LHCN-M2 (cell line): ENCODE data around the gene UQCRC1. TPM values are rescaled to one million over a fixed set of nuclear protein-coding genes. Genes with fewer than 3 reads are reported as not detected.

ENCODE experiments used
- DNase-seq: peaks from one replicate; pipeline ENCODE4 v3.0.0-alpha.2; 2012; ENCODE audit warnings: low read depth
- total RNA-seq: library from RNA; depleted of rRNA; stranded (reverse); fragments of >200 nt; gene quantifications from 2 replicates; pipeline ENCODE4 v1.2.3, GENCODE V29; 2014

The UQCRC1 gene
- total RNA-seq, 1 experiment from 2014 or later, result 368 TPM

GRCh38 chr3:48633743-48634142 lies 24.3 kb upstream of the UQCRC1 start:
- DNase-seq, result no peak

GRCh38 chr3:48633256-48633655 lies 23.8 kb upstream of the UQCRC1 start:
- DNase-seq, result no peak

DNA sequence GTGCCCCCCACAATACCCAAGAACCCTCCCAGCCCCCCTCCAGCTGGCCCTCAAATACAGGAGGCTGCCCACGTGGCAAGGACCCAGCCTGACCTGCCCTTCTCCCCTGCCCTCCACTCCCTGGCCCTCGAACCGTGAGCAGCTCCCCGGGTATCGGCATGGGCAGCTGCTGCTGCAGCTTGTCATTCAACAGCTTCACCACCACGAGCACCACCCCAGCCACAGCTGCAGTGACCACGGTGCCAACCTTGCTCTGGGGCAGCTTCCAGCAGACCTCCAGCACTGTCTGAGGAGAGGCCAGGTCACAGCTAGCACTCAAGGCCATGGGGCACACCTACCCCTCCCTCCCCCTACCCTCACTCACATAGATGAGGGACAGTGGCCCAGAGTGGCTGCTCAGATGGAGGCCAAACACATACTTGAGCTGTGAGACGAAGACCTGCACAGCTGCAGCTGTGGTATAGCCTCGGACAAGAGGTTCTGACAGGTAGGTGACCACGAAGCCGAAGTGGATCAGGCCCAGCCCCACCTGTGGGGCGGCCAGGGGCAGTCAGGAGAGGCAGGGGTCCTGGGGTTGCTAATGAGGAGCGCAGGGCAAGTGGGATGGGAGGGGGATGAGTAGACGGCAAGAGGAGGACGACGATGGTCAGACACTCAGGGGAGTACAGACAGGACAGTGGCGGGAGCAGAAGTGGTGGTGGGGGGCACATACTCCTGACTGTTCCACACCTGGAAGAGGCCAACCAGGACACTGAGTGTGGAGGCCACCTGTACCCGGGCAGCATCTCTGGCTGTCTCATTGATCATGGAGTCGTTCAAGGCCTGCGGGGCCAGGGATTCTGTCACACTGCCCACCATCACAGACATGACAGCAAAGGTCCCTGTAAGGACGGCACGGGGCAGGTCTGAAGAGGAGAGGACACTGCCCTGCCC lies 22.3 kb upstream of the UQCRC1 start:
- peak; percentile 39 for DNase-seq

DNA sequence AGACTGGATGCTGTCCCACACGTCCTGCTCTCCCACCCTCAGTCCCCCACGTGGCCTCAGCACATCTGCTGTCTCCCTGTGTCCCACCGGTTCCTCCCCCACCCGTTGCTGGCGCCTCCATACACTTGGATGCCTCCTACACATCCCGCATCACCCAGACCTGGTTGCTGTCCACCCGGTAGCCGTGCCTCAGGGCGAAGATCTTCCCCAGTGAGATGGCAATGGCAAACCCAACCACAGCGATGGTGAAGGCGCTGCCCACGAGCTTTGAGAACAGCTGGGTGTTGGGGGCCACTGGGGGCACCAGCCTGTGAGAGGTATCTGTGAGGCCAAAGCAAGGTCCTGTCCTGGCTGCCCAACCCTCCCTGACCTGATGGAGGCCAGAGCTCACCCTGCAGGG lies 21.4 kb upstream of the UQCRC1 start:
- DNase-seq, result no peak

DNA sequence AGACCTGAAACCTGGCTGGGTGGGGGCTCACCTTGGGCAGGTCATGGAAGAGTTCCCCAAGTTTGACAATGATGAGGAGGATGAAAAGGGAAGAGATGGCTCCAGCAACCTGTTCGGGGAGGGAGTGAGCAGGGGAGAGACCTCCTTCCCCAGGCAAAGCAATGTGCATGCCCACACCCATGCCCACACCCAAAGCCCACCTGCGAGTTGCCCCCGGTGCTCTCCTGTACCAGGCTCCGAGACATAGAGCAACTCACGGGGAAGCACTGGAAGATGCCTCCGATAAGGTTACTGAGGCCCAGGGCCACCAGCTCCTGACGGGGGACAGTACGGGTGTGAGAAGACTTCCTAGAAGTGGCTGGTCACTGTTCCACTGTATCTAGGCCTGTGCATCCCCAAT lies 21.0 kb upstream of the UQCRC1 start:
- no peak for DNase-seq

GRCh38 chr3:48629894-48630293 lies 20.4 kb upstream of the UQCRC1 start:
- no peak for DNase-seq

- no peak for DNase-seq
Measured at GRCh38 chr3:48628277-48629017, 19.0 kb upstream of the UQCRC1 start.

DNA sequence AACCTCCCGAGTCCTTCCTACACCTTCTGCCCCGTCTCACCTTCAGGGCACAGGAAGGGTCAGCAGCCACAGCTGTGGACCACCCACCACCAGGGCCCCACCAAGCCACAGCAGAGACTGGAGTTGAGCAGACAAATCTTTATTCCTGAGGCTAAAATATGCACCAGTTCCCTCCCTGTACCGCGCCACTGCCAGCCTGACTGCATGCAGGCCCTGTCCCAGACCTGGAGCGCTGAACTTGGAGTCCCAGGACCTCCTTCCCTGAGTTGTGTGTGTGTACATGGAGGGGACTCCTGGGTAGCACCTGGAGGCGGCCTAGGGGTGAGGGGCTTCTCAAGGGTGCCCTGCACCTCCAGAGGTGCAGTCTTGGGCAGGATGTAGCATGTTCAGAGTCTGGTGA lies 16.2 kb upstream of the UQCRC1 start:
- DNase-seq, result no peak

DNA sequence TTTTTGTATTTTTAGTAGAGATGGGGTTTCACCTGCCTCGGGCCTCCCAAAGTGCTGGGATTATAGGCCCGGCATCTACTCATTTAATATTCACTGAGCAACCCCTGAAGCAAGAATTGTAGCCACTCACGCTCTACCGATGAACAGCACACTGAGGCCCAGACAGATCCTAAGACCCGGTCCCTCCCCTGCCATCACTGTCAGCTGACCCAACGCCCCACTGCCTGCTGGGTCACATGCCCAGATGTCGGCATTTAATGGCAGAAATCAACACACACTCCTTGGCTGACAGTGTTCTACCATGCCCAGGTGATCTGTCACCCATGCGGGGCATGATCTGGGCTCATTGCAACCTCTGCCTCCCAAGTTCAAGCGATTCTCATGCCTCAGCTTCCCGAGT lies 15.3 kb upstream of the UQCRC1 start:
- DNase-seq, result no peak

- DNase-seq, result no peak
Measured at GRCh38 chr3:48623851-48624547, 14.6 kb upstream of the UQCRC1 start.

- DNase-seq, result no peak
Measured at GRCh38 chr3:48621461-48621869, 12.0 kb upstream of the UQCRC1 start, which contains the start of gene TMEM89. TMEM89 (minus strand) TSS chr3:48621769; CDS start chr3:48621756, 13 bp downstream.

DNA sequence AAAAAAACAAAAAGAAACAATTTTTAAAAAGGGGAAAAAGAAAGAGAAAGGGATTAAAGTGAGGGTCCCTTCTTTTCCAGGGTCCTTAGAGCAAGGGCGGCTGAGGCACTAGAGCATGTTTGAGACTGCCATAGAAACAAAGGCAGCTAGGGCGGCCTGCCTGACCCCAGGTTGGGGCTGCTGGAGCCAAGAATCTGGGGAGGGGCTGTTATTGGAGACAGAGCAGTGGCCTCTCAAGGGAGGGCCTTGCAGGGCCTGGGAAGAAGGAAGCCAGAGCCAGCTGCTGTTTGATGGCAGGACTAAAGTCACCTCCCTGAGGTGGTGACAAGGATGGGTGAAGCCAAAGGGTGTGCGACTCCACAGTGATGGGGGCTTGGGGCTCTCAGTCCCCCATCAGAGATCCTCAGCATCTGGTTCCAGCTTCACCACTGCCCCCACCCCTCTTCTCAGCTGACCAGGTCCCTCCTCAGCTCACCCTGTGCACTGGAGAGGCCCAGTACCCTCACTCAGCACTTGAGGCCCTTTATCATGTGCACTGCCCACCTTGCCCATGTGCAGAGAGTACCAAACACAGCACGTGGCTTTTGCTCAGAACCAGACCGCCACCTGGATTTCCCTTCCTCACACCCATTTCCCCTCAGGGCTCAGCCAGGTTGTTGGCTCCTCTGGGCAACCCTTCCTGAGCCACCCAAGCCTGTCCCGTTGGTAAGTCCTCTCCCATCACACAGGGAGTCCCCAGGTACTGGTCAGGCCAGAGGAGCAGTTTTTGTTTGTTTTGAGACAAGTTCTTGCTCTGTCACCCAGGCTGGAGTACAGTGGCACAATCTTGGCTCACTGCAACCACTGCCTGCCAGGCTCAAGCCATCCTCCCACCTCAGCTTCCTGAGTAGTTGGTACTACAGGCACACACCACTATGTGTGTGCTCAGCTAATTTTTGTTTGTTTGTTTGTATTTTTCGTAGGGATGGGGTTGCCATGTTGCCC lies 10.4 kb upstream of the UQCRC1 start:
- no peak for DNase-seq

GRCh38 chr3:48617559-48617958 lies 8.1 kb upstream of the UQCRC1 start:
- DNase-seq, result no peak

DNA sequence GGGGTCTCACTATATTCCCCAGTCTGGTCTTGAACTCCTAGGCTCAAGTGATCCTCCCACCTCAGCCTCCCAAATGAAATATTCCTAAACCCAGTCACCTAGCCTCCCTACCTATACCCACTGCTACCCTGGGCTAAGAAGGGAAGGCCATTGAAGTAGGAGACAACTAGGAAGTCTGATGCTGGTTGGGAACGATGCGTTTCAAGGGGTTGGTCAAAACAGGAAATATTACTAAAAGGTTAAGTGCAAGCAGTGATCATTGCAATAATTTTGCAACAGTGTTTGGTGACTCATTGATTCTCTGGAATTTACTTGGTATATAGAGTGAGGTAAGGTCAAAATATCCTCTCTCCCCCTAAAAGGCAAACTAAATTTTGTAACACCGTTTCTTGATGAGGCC lies 4.6 kb upstream of the UQCRC1 start:
- DNase-seq, result peak; percentile 52

GRCh38 chr3:48612309-48612708 lies 2.9 kb upstream of the UQCRC1 start:
- no peak for DNase-seq

- DNase-seq, result no peak
Measured at GRCh38 chr3:48607519-48607918, 1.9 kb downstream of the UQCRC1 start.

GRCh38 chr3:48601622-48601994 lies 7.8 kb downstream of the UQCRC1 start:
- DNase-seq, result no peak

DNA sequence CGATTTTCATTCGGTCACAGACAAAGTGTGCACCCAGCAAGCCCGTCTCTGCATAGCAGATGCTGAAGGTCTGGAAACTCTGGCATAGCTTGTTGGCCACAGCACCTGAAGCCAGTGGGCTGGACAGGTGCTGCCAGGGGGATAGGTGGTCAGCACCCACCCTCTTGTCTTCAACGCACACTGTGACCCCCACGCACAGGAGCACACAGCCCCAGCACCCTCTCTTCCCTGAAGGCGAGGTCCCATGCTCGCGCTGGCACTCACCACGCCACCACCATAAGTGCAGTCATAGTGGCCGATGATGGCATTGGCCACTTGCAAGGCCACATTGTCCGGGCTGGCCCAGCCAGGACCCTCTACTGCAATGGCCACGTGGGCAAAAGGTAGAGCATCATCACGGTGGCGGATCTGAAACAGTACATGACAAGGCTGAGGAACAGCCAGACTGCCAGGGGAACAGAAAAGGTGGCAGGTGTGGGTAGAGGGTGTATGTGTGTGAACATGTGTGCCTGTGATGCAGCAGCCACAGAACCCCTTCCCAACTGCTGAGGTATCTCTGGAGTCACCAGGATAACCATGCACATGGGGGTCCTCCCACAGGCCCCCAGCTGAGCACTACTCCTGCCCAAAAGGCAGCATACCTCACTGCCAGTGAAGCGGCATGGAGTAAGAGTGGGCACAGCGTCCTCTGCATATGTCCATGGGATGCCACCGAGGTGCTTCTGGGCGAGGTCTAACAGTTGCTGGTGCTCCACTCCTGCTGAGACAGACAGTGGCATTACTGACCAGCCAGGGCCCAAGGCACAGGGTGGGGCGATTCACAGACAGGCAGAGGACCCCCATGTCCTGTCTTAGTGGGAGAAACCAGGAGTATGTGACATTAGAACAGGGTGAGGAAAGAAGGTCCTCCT lies 8.5 kb downstream of the UQCRC1 start:
- DNase-seq, result no peak

GRCh38 chr3:48599509-48600285 lies 9.7 kb downstream of the UQCRC1 start:
- no peak for DNase-seq
